Thymus (tissue), 14 donors: ENCODE measurements around the gene TTLL5. TPM values are rescaled to one million over a fixed set of nuclear protein-coding genes. Genes with fewer than 3 reads are reported as not detected.

Experiments
- DNase-seq, 9 donors: peaks; one replicate each; pipeline ENCODE4 v3.0.0-alpha.2; 2013; ENCODE audit warnings: low spot score in 9 of 9, low read depth in 6 of 9, missing footprints in 1 of 9
- H3K27ac ChIP-seq, 2 donors: one replicate each; pipeline ENCODE4 v1.5.1; 2013; ENCODE audit warnings: control low read depth in 1 of 2, low read depth in 1 of 2, low read length in 1 of 2, mild to moderate bottlenecking in 1 of 2, moderate library complexity in 1 of 2
- H3K27me3 ChIP-seq, 2 donors: one replicate each; pipeline ENCODE4 v1.5.1; 2013; ENCODE audit warnings: low read length in 1 of 2; ENCODE audit not compliant: control insufficient read depth in 2 of 2, insufficient read depth in 1 of 2
- H3K36me3 ChIP-seq, 2 donors: one replicate each; pipeline ENCODE4 v1.5.1; 2013; ENCODE audit warnings: low read length in 1 of 2, mild to moderate bottlenecking in 1 of 2, moderate library complexity in 1 of 2; ENCODE audit not compliant: control insufficient read depth in 2 of 2, insufficient read depth in 2 of 2
- H3K4me1 ChIP-seq, 2 donors: one replicate each; pipeline ENCODE4 v1.5.1; 2013; ENCODE audit warnings: low read length in 2 of 2; ENCODE audit not compliant: control insufficient read depth in 2 of 2, insufficient read depth in 2 of 2
- H3K4me3 ChIP-seq, 2 donors: one replicate each; pipeline ENCODE4 v1.5.1; 2013; ENCODE audit warnings: low read length in 2 of 2, control low read depth in 1 of 2, mild to moderate bottlenecking in 1 of 2
- H3K9me3 ChIP-seq, 2 donors: one replicate each; pipeline ENCODE4 v1.5.1; 2013; ENCODE audit warnings: low read length in 1 of 2, mild to moderate bottlenecking in 1 of 2; ENCODE audit not compliant: control insufficient read depth in 2 of 2, insufficient read depth in 1 of 2
- WGBS: extraction: QIAGEN DNeasy Blood & Tissue Kit; methylation state at CpG from one replicate; pipeline ENCODE4 v1.1.7; 2013; 5-methylcytosine and 5-hydroxymethylcytosine counted together
- long read RNA-seq, 10 donors: transcript quantifications; one replicate each; lab custom pipeline, GENCODE V29; 2026
- polyA plus RNA-seq: library from polyadenylated mRNA; stranded (reverse); fragments of 200-250 nt; gene quantifications from one replicate; pipeline ENCODE4 v1.2.3, GENCODE V29; 2013
- total RNA-seq: library from RNA; stranded (reverse); fragments of 120-200 nt; gene quantifications from one replicate; pipeline ENCODE4 v1.2.4, GENCODE V29; 2013
- donor health status: healthy.

The TTLL5 gene
- total RNA-seq (15.2 TPM), polyA plus RNA-seq (11.5 TPM)
- long read RNA-seq, donor 1: 0 reads
- long read RNA-seq, donor 2: 0 reads
- long read RNA-seq, donor 3, partial matches to known transcripts: 0 of 1 reads
- long read RNA-seq, donor 3, other reads (novel, unspliced or antisense): 0 of 1 reads
- long read RNA-seq, donor 4: 0 reads
- long read RNA-seq, donor 5, partial matches to known transcripts: 0 of 2 reads
- long read RNA-seq, donor 5, other reads (novel, unspliced or antisense): 0 of 2 reads
- long read RNA-seq, donor 6, partial matches to known transcripts: 5 of 44 reads
- long read RNA-seq, donor 6, other reads (novel, unspliced or antisense): 39 of 44 reads
- long read RNA-seq, donor 7: 0 reads
- long read RNA-seq, donor 8, partial matches to known transcripts: 0 of 13 reads
- long read RNA-seq, donor 8, other reads (novel, unspliced or antisense): 13 of 13 reads
- long read RNA-seq, donor 9, partial matches to known transcripts: 0 of 2 reads
- long read RNA-seq, donor 9, other reads (novel, unspliced or antisense): 0 of 2 reads
- long read RNA-seq, donor 10, partial matches to known transcripts: 0 of 26 reads
- long read RNA-seq, donor 10, other reads (novel, unspliced or antisense): 26 of 26 reads

GRCh38 chr14:75660630-75661498 lies at the start of gene TTLL5, which contains the start of gene ERG28:
TSS of gene TTLL5 (plus strand) at chr14:75661246. CDS start at chr14:75663150, 1,904 bp downstream.
TSS of gene ERG28 (minus strand) at chr14:75660876. CDS start at chr14:75657502, 3,374 bp downstream.
- peak; percentile 91 to 98 (median 96) for DNase-seq
- H3K27me3 ChIP-seq: no peaks in the 10 kb centered on the region
- H3K4me3 ChIP-seq: peak within 1 kb of the TSS; percentile 84 to 92
- peaks cover 2 to 4% of the 10 kb centered on the region in 2 donors for H3K36me3 ChIP-seq
- no peaks in the 10 kb centered on the region for H3K9me3 ChIP-seq
- H3K4me1 ChIP-seq: peaks cover 3 to 10% of the 10 kb centered on the region in 2 donors
- H3K27ac ChIP-seq: peak within 1 kb of the TSS; percentile 83 to 92
- WGBS: under 1% methylated on average over 60 of the region's 60 CpGs

GRCh38 chr14:75612157-75612556 lies 48.9 kb upstream of the TTLL5 start:
- Histone ChIP-seq H3K4me1 (no peaks in the 10 kb centered on the region), H3K36me3 (no peaks in the 10 kb centered on the region), H3K27me3 (no peaks in the 10 kb centered on the region), H3K4me3 (no peak overlapping the region), H3K9me3 (no peaks in the 10 kb centered on the region), H3K27ac (no peak overlapping the region)
- WGBS: 96% methylated on average over 4 of the region's 4 CpGs
- DNase-seq: no peak

GRCh38 chr14:75614179-75614578 lies 46.9 kb upstream of the TTLL5 start:
- Histone ChIP-seq H3K4me1 (no peaks in the 10 kb centered on the region), H3K27ac (no peak overlapping the region)

GRCh38 chr14:75615200-75615599 lies 45.8 kb upstream of the TTLL5 start:
- H3K27ac ChIP-seq: peak overlapping the region; percentile 22 to 36
- 47% methylated on average over 4 of the region's 4 CpGs for WGBS
- peak in 2 of 9 donors; percentile 4 to 22 for DNase-seq
- no peak overlapping the region for H3K4me3 ChIP-seq
- no peaks in the 10 kb centered on the region for H3K36me3 ChIP-seq
- no peaks in the 10 kb centered on the region for H3K4me1 ChIP-seq
- H3K9me3 ChIP-seq: no peaks in the 10 kb centered on the region
- no peaks in the 10 kb centered on the region for H3K27me3 ChIP-seq

More at GRCh38 chr14:75614179-75614578, 46.9 kb upstream of the TTLL5 start:
- Histone ChIP-seq H3K36me3 (no peaks in the 10 kb centered on the region), H3K27me3 (no peaks in the 10 kb centered on the region), H3K4me3 (no peak overlapping the region), H3K9me3 (no peaks in the 10 kb centered on the region)
- no peak for DNase-seq
- WGBS: 74% methylated on average over 4 of the region's 4 CpGs

- Histone ChIP-seq H3K9me3 (no peaks in the 10 kb centered on the region), H3K27ac (no peak overlapping the region), H3K4me1 (no peaks in the 10 kb centered on the region), H3K36me3 (no peaks in the 10 kb centered on the region), H3K27me3 (no peaks in the 10 kb centered on the region), H3K4me3 (no peak overlapping the region)
- WGBS: 96% methylated on average over 1 of the region's 1 CpG
- DNase-seq: no peak
These were observed 41.5 kb upstream of the TTLL5 start for GRCh38 chr14:75619548-75619947.

- no peaks in the 10 kb centered on the region for H3K9me3 ChIP-seq
- DNase-seq: no peak
- H3K36me3 ChIP-seq: no peaks in the 10 kb centered on the region
- no peaks in the 10 kb centered on the region for H3K27me3 ChIP-seq
- H3K27ac ChIP-seq: no peak overlapping the region
- H3K4me1 ChIP-seq: no peaks in the 10 kb centered on the region
- WGBS: 96% methylated on average over 3 of the region's 3 CpGs
- H3K4me3 ChIP-seq: no peak overlapping the region
These were observed 36.0 kb upstream of the TTLL5 start for GRCh38 chr14:75625034-75625433.

GRCh38 chr14:75626396-75626795 lies 34.6 kb upstream of the TTLL5 start:
- no peak overlapping the region for H3K4me3 ChIP-seq
- DNase-seq: no peak
- H3K9me3 ChIP-seq: no peaks in the 10 kb centered on the region
- no peak overlapping the region for H3K27ac ChIP-seq
- 98% methylated on average over 3 of the region's 3 CpGs for WGBS
- no peaks in the 10 kb centered on the region for H3K4me1 ChIP-seq
- H3K36me3 ChIP-seq: no peaks in the 10 kb centered on the region
- peaks cover 0 to 3% of the 10 kb centered on the region in 2 donors for H3K27me3 ChIP-seq

- Histone ChIP-seq H3K36me3 (no peaks in the 10 kb centered on the region), H3K9me3 (no peaks in the 10 kb centered on the region), H3K4me1 (no peaks in the 10 kb centered on the region), H3K27me3 (peaks cover 0 to 3% of the 10 kb centered on the region in 2 donors), H3K4me3 (no peak overlapping the region), H3K27ac (no peak overlapping the region)
- no peak for DNase-seq
- 95% methylated on average over 3 of the region's 3 CpGs for WGBS
These were observed 34.2 kb upstream of the TTLL5 start for GRCh38 chr14:75626863-75627262.
